ENCODE data around the gene KAT2B. TPM values are rescaled to one million over a fixed set of nuclear protein-coding genes. Genes with fewer than 3 reads are reported as not detected.

KAT2B gene
- total RNA-seq, 1 experiment from 2014 or later, result 3.7 TPM

GRCh38 chr3:20142517-20142916 is 102.3 kb downstream of the KAT2B start:
- H3K4me1 ChIP-seq (ENCODE audit: control insufficient read depth in 1 of 2, insufficient read depth in 2 of 2, low read length in 2 of 2), result no peaks in the 10 kb centered on the region
- BruUV-seq (replicated peaks), result no TSS peak
- H3K27me3 ChIP-seq (ENCODE audit: insufficient read depth, low read length), result no peaks in the 10 kb centered on the region
- POLR2A ChIA-PET, result no interaction called here
- H3K4me3 ChIP-seq (replicated peaks in 1 of 2; ENCODE audit: low read depth in 1 of 2, low read length in 2 of 2), result no peak overlapping the region
- RAD21 ChIA-PET (ENCODE audit: low non-redundant PET in 1 of 2, low total read pairs in 2 of 2, uncharacterized antibody in 2 of 2, unreplicated experiment in 2 of 2), result no interaction called here
- no peaks in the 10 kb centered on the region for H3K9me2 ChIP-seq (ENCODE audit: insufficient read depth)
- no peak overlapping the region for H3K4me2 ChIP-seq (ENCODE audit: low read length)
- H2AFZ ChIP-seq (ENCODE audit: low read depth, low read length, poor library complexity, severe bottlenecking), result no peak overlapping the region
- no peaks in the 10 kb centered on the region for H4K20me1 ChIP-seq (ENCODE audit: insufficient read depth)
- H3K27ac ChIP-seq (ENCODE audit: low read depth, low read length), result no peak overlapping the region
- no peak for TF ChIP-seq ATF3 (IDR thresholded peaks at IDR 0.05)
- no peak for TF ChIP-seq FOSL1 (IDR thresholded peaks at IDR 0.05; ENCODE audit: low read depth)
- TF ChIP-seq SIN3A (IDR thresholded peaks at IDR 0.05; ENCODE audit: low read depth), result no peak
- TF ChIP-seq SP1 (IDR thresholded peaks at IDR 0.05; ENCODE audit: low read depth), result no peak
- TF ChIP-seq ZNF274 (IDR thresholded peaks at IDR 0.05; ENCODE audit: low read depth, low read length), result no peak
- TF ChIP-seq CTCF (IDR thresholded peaks at IDR 0.05 in 2 of 3, conservative IDR thresholded peaks at IDR 0.05 in 1 of 3; ENCODE audit: borderline replicate concordance in 1 of 3, insufficient read depth in 1 of 3, low read depth in 2 of 3, low read length in 2 of 3), result no peak
- no peak for TF ChIP-seq YY1 (IDR thresholded peaks at IDR 0.05; ENCODE audit: extremely low read depth, insufficient replicate concordance, low read depth, low read length)
- TF ChIP-seq POLR2AphosphoS5 (IDR thresholded peaks at IDR 0.05; ENCODE audit: low read depth, low read length), result no peak
- TF ChIP-seq REST (IDR thresholded peaks at IDR 0.05; ENCODE audit: low read depth), result no peak
- TF ChIP-seq JUND (IDR thresholded peaks at IDR 0.05), result no peak
- TF ChIP-seq POLR2A (IDR thresholded peaks at IDR 0.05; ENCODE audit: borderline replicate concordance, extremely low read depth, insufficient read depth, insufficient read length), result no peak
- TF ChIP-seq SRF (IDR thresholded peaks at IDR 0.05; ENCODE audit: low read depth), result no peak
- TF ChIP-seq ELF1 (IDR thresholded peaks at IDR 0.05; ENCODE audit: borderline replicate concordance, low read depth), result no peak
- TF ChIP-seq ZFX (IDR thresholded peaks at IDR 0.05), result no peak
- TF ChIP-seq ZBTB33 (IDR thresholded peaks at IDR 0.05; ENCODE audit: extremely low read depth, insufficient replicate concordance, low read length), result no peak
- no peak for TF ChIP-seq CBX3 (IDR thresholded peaks at IDR 0.05; ENCODE audit: low read depth)
- no peak for TF ChIP-seq EGR1 (IDR thresholded peaks at IDR 0.05; ENCODE audit: low read depth)
- TF ChIP-seq TCF7L2 (IDR thresholded peaks at IDR 0.05; ENCODE audit: borderline replicate concordance, extremely low read depth, insufficient read depth, insufficient read length), result no peak
- no peak overlapping the region for H3K9ac ChIP-seq (ENCODE audit: low read length)
- H3K36me3 ChIP-seq (ENCODE audit: control insufficient read depth in 1 of 2, insufficient read depth in 2 of 2, low read length in 2 of 2), result no peaks in the 10 kb centered on the region
- intact Hi-C loops (cut with micrococcal nuclease), result no loop called here
- no peak for DNase-seq (ENCODE audit: low read depth, low spot score)
- no peaks in the 10 kb centered on the region for H3K79me2 ChIP-seq (ENCODE audit: insufficient read depth, low read length)
- H3K9me3 ChIP-seq (ENCODE audit: control insufficient read depth in 1 of 2, insufficient read depth in 1 of 2, low read depth in 1 of 2, low read length in 2 of 2), result no peaks in the 10 kb centered on the region
- CTCF ChIA-PET, result no interaction called here
- ATAC-seq, result no peak
